HL-60/S4 (cell line): Measurements from ENCODE around the gene SPTSSA.
"Not testable (repeated sequence)": the region's sequence is repeated elsewhere in the genome, so short reads cannot be mapped to it uniquely, and the experiment has no call there.

Experiments used
- in situ Hi-C: fragments of 300-500 bp; cut with MboI; formaldehyde crosslinking; loops from 2 replicates; pipeline ENCODE4 v1.14.3; 2022; ENCODE audit warnings: low sequenced_read_pairs

SPTSSA gene, protein sequence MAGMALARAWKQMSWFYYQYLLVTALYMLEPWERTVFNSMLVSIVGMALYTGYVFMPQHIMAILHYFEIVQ

DNA sequence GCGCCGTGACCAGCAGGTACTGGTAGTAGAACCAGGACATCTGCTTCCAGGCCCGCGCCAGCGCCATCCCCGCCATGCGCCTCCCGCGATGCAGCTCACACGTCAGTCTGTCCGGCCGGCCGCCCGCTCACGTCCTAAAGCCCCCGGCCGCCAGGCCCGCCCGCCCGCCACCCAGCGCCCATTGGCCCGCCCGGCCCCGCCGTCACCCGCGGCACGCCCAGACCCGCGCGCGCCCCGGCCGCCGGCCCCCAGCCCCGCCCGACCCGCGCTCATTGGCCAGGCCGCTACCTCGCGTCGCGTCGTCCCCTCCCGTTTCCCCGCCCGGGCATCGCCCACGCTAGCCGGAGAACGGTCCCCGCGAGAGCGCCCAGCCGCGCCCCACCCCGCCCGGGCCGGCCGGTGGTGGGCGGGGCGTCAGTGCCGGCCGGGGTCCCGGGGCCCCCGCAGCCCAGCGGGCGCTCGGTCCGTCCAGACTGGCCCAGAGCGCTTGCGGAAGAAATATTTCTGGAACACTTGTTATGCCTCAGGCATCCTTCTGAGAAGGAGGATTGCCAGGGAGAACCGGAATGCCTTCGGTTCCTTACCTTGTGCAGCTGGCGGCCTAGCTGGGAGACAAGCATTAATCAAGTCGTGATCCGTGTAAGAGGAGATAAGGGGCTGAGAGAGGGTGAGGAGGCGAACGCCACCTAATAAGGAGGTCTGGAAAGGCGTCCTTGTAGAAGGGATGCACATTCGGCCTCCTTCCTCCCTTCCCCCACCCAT, at the start of gene SPTSSA:
TSS of gene SPTSSA (minus strand) at position 109 of the 762 bp plus-strand sequence. CDS start at position 76, 33 bp downstream.
- in situ Hi-C loops: no loop called here

DNA sequence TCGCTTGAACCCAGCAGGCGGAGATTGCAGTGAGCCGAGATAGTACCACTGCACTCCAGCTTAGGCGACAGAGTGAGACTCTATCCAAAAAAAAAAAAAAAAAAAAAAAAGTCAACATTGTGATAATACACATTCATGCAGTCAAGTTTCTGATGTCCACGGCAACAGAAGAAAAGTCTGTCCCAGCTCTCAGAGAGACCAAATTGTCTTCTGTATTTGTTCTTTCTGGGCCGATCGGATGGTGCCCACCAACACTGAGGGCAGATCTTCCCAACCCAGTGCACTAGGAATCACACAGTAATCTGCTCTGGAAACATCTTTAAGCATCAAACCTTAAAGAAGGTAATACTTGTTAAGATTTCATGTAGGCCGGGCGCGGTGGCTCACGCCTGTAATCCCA, 45.8 kb upstream of the SPTSSA start:
- in situ Hi-C loops: no loop called here

DNA sequence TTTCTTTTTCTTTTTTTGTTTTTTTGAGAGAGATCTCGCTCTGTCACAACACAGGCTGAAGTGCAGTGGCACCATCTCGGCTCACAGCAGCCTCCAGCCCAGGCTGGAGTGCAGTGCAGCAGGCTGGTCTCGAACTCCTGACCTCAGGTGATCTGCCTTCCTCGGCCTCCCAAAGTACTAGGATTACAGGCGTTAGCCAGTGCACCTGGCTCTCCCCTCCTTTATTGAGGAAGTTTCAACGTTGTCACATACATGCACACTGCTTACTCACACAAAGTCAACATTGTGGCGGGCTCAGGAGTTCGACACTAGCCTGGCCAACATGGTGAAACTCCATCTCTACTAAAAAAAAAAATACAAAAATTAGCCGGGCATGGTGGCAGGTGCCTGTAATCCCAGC, 45.4 kb upstream of the SPTSSA start:
- in situ Hi-C loops: no loop called here

DNA sequence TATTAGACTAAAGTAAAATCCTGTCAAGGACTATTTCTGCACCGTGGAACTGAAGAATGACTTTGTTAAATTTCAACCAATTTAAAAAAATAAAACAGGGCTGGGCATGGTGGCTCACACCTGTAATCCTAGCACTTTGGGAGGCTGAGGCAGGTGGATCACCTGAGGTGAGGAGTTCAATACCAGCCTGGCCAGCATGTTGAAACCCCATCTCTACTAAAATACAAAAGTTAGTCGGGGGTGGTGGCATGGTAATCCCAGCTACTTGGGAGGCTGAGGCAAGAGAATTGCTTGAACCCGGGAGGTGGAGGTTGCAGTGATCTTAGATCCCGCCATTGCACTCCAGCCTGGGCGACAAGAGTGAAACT, 43.1 kb upstream of the SPTSSA start:
- in situ Hi-C loops: not testable (repeated sequence)

- in situ Hi-C loops: not testable (repeated sequence)
Measured at GRCh38 chr14:34504027-34504426, 42.0 kb upstream of the SPTSSA start.

DNA sequence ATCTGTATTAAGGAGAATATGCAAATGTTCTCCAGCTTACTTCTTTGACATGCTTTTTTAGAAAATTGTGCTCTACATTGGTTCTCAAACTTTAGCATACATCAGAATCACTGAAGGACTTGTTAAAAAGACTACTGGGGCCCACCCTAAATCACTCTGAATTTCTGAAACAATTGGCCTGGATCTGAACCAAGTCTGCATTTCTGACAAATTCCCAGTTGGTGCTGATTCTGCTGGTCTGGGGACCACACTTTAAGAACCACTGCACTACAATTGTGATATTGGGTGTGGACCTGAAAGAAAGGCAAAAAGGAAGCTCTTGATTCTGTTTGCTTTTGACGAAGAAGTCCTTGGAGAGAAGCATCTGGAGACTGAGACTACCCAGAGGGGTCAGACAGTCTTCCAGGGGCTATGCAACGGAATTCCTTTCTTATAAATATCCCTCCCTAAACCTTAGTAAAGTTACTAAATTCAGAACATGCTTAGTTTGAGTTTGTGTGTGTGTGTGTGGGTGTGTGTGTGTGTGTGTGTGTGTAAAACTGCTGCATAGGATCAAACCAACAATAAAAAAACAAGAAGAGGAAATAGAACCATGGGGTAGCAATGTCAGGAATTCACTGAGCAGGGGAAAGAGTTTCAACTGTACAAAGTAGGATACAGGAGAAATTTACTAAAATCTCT, 40.6 kb upstream of the SPTSSA start:
- in situ Hi-C loops: no loop called here

GRCh38 chr14:34502001-34502400, 40.0 kb upstream of the SPTSSA start:
- in situ Hi-C loops: no loop called here

DNA sequence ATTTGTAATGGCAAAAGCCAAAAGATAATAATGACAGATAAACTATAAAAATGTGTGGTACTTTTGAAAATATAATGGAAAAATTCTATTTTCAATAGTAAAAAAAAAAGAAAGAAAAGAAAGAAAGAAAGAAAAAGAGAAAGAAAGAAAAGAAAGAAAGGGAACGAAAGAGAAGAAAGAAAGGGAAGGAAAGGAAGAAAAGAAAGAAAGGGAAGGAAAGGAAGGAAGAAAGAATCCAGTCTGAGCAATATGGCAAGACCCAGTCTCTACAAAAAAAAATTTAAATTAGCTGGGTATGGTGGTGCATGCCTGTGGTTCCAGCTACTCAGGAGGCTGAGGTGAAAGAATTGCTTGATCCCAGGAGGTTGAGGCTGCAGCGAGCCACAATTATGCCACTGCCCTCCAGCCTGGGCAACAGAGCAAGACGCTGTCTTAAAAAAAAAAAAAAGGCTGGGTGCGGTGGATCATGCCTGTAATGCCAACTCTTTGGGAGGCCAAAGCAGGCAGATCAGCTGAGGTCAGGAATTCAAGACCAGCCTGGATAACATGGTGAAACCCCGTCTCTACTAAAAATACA, 39.1 kb upstream of the SPTSSA start:
- in situ Hi-C loops: no loop called here

GRCh38 chr14:34498684-34499412, 36.8 kb upstream of the SPTSSA start:
- in situ Hi-C loops: no loop called here

DNA sequence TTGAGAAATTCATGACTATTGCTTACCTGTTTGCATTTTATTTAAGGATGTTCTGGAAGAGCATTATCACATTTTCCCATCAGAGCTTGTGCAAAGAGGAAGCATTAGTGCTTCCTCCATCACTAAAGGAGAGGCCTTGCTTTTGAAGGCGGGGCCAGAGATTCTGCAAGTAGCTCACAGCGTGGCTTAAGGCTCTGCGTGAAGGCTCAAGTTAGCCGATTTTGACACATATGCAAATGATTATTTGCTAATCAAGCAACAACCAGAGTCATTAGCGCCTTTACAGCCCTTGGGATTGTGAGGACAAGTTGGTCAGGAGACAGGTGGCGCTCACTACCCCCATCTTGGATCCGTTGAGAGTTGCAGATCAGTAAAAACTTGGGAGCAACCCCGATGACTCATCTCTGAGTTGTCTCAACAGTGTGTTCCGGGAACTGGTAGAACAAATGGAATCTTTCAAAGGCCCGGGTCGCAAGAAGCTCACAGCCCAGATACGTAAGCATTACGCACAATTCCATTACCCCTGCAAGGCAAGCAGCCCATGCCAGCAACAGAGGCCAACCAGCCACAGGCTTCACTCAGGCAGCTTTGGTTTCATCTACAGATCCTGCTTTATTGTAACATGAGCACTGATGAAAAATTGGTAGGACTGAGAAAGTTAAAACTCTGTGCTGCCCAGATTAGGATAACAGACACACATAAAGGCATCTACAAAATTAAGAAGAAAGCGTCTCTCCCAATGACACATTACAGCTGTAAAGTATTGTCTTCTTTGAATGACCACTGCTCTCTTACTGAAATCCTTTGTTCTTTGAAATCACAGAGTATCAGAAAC, 34.9 kb upstream of the SPTSSA start:
- in situ Hi-C loops: no loop called here

GRCh38 chr14:34496007-34496678, 34.1 kb upstream of the SPTSSA start:
- in situ Hi-C loops: no loop called here

- in situ Hi-C loops: no loop called here
Measured at GRCh38 chr14:34489324-34489723, 27.3 kb upstream of the SPTSSA start.

DNA sequence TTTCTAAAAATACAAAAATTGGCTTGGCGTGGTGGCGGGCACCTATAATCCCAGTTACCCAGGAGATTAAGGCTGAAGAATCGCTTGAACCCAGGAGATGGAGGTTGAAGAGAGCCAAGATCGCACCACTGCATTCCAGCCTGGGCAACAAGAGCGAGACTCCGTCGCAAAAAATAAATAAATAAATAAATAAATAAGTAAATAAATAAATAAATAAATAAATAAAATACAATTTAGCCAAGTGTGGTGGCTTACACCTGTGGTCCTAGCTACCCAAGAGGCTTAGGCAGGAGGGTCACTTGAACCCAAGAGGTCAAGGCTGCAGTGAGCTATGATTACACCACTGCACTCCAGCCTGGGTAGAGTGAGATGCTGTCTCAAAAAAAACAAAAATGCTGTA, 26.5 kb upstream of the SPTSSA start:
- in situ Hi-C loops: no loop called here

DNA sequence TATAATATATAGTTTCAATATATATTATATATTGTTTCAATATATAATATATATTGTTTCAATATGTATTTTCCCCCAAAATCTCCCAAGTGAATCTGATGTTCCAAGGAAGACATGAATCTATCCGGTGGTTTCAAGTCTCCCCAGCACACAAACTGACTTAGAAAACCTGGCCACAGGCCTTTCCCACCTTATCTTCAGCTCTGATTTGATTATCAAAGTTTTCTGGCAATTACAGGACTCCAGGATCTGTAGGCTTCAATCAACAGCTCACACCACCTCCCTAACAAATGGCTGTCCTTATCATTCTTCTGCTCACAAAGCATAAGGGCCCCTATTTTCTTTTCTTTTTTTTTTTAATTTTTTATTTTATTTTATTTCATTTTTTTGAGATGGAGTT, 22.7 kb upstream of the SPTSSA start:
- in situ Hi-C loops: no loop called here

DNA sequence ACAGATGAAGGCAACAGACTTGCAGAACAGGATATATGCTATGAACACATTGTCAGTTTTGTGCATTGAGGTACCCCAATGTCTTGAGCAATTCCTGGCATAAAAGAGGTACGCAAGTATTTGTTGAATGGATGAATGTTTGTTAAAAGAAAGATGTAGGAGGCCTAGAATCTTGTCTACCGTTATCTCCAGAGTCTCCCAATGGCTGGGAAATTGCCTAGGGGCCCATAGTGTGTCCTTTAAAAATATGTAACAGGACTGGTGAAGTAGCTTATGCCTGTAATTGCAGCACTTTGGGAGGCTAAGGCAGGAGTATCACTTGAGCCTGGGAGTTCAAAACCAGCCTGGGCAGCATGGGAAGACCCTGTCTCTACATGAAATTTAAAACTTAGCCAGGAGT, 20.4 kb upstream of the SPTSSA start:
- in situ Hi-C loops: no loop called here

DNA sequence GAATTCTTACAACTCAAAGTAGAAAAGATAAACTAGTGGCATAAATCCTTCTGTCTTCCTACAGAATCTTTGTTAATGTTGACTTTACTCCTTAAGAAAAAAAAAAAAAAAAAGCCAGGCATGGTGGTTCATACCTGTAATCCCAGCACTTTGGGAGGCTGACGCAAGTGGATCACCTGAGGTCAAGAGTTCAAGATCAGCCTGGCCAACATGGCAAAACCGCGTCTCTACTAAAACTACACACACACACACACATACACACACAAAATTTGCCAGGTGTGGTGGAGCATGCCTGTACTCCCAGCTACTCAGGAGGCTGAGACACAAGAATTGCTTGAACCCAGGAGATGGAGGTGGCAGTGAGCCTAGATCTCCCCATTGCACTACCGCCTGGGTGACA, 17.7 kb upstream of the SPTSSA start:
- in situ Hi-C loops: no loop called here

DNA sequence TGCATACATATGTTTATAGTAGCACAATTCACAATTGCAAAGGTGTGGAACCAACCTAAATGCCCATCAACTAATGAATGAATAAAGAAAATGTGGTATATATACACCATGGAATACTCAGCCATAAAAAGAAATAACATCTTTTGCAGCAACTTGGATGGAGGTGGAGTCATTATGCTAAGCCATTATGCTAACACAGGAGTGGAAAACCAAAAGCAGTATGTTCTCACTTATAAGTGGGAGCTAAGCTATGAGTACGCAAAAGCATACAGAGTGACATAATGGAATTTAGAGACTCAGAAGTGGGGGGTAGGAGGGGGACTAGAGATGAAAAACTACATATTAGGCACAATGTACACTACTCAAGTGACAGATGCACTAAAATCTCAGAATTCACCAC, 16.2 kb upstream of the SPTSSA start:
- in situ Hi-C loops: no loop called here

DNA sequence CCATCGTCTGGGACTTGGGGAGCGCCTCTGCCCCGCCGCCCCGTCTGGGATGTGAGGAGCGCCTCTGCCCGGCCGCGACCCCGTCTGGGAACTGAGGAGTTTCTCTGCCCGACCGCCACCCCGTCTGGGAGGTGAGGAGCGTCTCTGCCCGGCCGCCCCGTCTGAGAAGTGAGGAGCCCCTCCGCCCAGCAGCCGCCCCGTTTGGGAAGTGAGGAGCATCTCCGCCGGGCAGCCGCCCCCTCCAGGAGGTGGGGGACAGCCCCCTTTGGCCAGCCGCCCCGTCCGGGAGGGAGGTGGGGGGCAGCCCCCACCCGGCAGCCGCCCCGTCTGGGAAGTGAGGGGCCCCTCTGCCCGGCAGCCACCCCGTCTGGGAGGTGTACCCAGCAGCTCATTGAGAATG, 14.0 kb upstream of the SPTSSA start:
- in situ Hi-C loops: not testable (repeated sequence)

DNA sequence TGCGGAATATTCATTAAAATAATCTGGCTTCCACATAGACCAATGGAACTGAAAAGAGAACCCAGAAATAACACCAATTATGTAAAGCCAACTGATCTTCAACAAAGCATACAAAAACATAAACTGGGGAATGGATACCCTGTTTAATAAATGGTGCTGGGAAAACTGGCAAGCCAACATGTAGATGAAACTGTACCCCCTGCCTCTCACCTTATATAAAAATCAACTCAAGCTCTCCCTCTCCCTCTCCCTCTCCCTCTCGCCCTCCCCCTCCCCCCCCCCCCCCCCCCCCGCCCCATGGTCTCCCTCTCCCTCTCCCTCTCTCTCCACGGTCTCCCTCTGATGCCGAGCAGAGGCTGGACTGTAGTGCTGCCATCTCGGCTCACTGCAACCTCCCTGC, 13.1 kb upstream of the SPTSSA start:
- in situ Hi-C loops: no loop called here

- in situ Hi-C loops: no loop called here
Measured at GRCh38 chr14:34474187-34474679, 12.2 kb upstream of the SPTSSA start.
